ENCODE data around the gene GPR108. TPM values are rescaled to one million over a fixed set of nuclear protein-coding genes. Genes with fewer than 3 reads are reported as not detected.

Gene GPR108
- total and polyA plus RNA-seq, 4 donors = 21.2 to 56.6 (median 51.1) TPM

DNA sequence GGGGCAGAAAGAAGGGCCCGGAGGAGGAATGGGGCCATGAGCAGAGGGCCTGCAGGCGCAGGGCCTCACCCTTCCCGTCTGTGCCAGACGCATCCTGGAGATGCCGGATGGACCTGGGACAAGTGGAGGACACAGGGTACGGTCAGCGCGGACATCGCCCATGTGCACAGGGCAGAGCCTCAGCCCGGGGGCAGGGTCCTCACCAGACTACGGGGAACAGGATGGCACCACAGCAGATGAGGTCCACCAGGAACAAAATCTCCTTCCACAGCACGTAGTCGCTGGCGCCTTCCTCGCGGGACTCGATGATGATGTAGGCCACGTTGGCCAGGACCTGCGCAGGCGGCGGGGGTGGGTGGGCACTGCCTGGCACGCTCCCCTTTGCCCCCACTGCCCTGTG is 5.6 kb downstream of the GPR108 start:
- 90% methylated on average over 22 of the region's 22 CpGs for WGBS (ENCODE audit: insufficient coverage)
- no peak for DNase-seq (ENCODE audit: low read depth in 4 of 6, low spot score in 6 of 6)
- Histone ChIP-seq H3K27ac (ENCODE audit: low read depth, low read length) (no peak overlapping the region), H3K36me3 (ENCODE audit: control insufficient read depth, insufficient read depth, low read length) (peaks cover 49% of the 10 kb centered on the region), H3K27me3 (ENCODE audit: control insufficient read depth, insufficient read depth, low read length) (no peaks in the 10 kb centered on the region), H3K4me1 (ENCODE audit: control insufficient read depth, insufficient read depth, low read length) (peaks cover 19% of the 10 kb centered on the region), H3K9me3 (ENCODE audit: control insufficient read depth, insufficient read depth, low read length) (no peaks in the 10 kb centered on the region), H3K4me3 (ENCODE audit: low read depth, low read length) (no peak overlapping the region)

GRCh38 chr19:6730941-6731670 is 6.3 kb downstream of the GPR108 start:
- H3K4me3 ChIP-seq (ENCODE audit: low read depth, low read length) = no peak overlapping the region

DNA sequence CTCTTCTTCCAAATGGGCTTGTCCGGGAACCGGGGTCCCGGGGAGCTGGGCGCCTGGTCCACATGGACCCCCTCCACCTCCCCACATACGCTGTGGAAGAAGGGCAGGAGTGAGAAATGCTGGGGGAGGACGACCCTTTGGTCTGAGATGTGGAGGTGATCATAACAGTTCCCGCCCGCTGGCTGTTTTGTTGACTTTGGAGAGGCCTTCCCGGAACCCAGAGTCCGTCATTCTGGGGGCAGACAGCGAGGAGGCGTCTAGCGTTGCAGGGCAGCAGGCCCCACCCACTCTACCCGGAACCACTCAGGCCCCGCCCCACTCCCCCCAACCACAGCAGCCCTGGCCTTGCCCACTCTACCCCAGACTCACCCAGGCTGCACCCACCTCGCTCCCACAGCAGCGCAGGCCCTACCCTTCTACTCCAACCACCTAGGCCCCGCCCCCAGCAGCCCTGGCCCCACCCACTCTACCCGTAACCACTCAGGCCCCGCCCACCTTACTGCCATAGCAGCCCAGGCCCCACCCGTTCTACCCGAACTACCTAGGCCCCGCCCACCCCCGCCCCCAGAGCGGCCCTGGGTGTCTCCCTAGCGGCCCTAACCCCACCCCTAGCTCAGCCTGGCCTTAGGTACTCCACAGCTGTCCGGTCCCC is 7.1 kb downstream of the GPR108 start:
- DNase-seq (ENCODE audit: low read depth in 4 of 6, low spot score in 6 of 6) = peak in 1 of 6 donors; percentile 40
- Histone ChIP-seq H3K27me3 (ENCODE audit: control insufficient read depth, insufficient read depth, low read length) (no peaks in the 10 kb centered on the region), H3K4me1 (ENCODE audit: control insufficient read depth, insufficient read depth, low read length) (peaks cover 3% of the 10 kb centered on the region), H3K9me3 (ENCODE audit: control insufficient read depth, insufficient read depth, low read length) (no peaks in the 10 kb centered on the region), H3K27ac (ENCODE audit: low read depth, low read length) (no peak overlapping the region), H3K36me3 (ENCODE audit: control insufficient read depth, insufficient read depth, low read length) (peaks cover 46% of the 10 kb centered on the region), H3K4me3 (ENCODE audit: low read depth, low read length) (no peak overlapping the region)
- 54% methylated on average over 16 of the region's 27 CpGs for WGBS (ENCODE audit: insufficient coverage)

More at GRCh38 chr19:6730941-6731670, 6.3 kb downstream of the GPR108 start:
- H3K27me3 ChIP-seq (ENCODE audit: control insufficient read depth, insufficient read depth, low read length) = no peaks in the 10 kb centered on the region
- peaks cover 49% of the 10 kb centered on the region for H3K36me3 ChIP-seq (ENCODE audit: control insufficient read depth, insufficient read depth, low read length)
- H3K9me3 ChIP-seq (ENCODE audit: control insufficient read depth, insufficient read depth, low read length) = no peaks in the 10 kb centered on the region
- no peak overlapping the region for H3K27ac ChIP-seq (ENCODE audit: low read depth, low read length)
- DNase-seq (ENCODE audit: low read depth in 4 of 6, low spot score in 6 of 6) = no peak
- H3K4me1 ChIP-seq (ENCODE audit: control insufficient read depth, insufficient read depth, low read length) = peaks cover 12% of the 10 kb centered on the region
- WGBS (ENCODE audit: insufficient coverage) = 87% methylated on average over 28 of the region's 30 CpGs

DNA sequence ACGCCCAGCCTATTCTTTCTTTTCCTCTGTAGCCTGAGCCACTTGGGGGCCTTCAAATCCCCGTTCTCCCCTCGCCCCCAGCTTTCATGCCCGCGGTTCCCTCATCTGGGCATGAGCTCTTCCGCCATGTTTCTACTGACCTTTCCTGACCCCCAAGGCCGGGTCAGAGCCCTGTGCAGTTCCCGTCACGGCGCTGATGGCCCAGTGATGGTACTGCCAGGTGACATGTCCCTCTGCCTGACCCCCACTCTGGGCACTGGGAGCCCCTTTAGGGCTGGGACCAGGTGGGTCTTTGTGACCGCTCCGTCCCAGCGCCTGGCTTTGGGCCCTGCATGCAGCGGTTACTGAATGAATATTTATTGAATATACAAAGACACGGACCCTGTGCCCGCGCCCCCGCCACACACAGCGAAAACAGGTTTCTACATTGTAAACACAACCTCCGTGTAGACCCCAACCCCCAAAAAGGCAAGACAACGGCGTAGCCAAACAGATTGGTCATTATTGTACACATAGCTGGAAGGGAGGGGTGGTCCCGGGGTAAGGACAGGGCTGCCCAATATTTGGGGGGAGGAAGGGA is 7.7 kb downstream of the GPR108 start:
- H3K4me1 ChIP-seq (ENCODE audit: control insufficient read depth, insufficient read depth, low read length) = peaks cover 3% of the 10 kb centered on the region
- H3K36me3 ChIP-seq (ENCODE audit: control insufficient read depth, insufficient read depth, low read length) = peaks cover 46% of the 10 kb centered on the region
- no peaks in the 10 kb centered on the region for H3K9me3 ChIP-seq (ENCODE audit: control insufficient read depth, insufficient read depth, low read length)
- no peak overlapping the region for H3K27ac ChIP-seq (ENCODE audit: low read depth, low read length)
- no peak for DNase-seq (ENCODE audit: low read depth in 4 of 6, low spot score in 6 of 6)
- H3K4me3 ChIP-seq (ENCODE audit: low read depth, low read length) = no peak overlapping the region
- 89% methylated on average over 10 of the region's 23 CpGs for WGBS (ENCODE audit: insufficient coverage)
- H3K27me3 ChIP-seq (ENCODE audit: control insufficient read depth, insufficient read depth, low read length) = no peaks in the 10 kb centered on the region

DNA sequence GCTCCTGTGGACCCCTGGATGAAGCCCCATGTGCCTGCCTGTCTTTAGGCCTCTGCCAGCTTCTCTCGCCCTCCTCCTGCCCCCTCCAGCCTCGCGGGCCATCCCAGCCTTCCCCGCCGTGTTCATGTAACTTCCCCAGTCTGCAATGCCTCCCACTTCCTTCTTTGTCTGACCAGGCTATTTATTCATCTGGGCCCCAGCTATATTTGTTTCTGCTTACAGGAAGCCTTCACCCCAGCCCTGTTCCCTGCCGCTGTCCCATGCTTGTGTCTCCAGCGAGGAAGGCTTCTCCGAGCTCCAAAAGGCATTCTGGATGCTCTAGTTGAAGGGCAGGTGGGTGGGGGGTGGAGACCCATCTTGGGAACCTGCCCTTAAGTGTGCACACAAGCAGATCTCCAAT is 9.0 kb downstream of the GPR108 start:
- Histone ChIP-seq H3K4me3 (ENCODE audit: low read depth, low read length) (no peak overlapping the region), H3K36me3 (ENCODE audit: control insufficient read depth, insufficient read depth, low read length) (peaks cover 38% of the 10 kb centered on the region), H3K9me3 (ENCODE audit: control insufficient read depth, insufficient read depth, low read length) (no peaks in the 10 kb centered on the region), H3K27ac (ENCODE audit: low read depth, low read length) (no peak overlapping the region), H3K27me3 (ENCODE audit: control insufficient read depth, insufficient read depth, low read length) (no peaks in the 10 kb centered on the region), H3K4me1 (ENCODE audit: control insufficient read depth, insufficient read depth, low read length) (peaks cover 3% of the 10 kb centered on the region)
- no peak for DNase-seq (ENCODE audit: low read depth in 4 of 6, low spot score in 6 of 6)
- WGBS (ENCODE audit: insufficient coverage) = 48% methylated on average over 6 of the region's 8 CpGs

- peaks cover 12% of the 10 kb centered on the region for H3K36me3 ChIP-seq (ENCODE audit: control insufficient read depth, insufficient read depth, low read length)
- H3K4me1 ChIP-seq (ENCODE audit: control insufficient read depth, insufficient read depth, low read length) = peaks cover 3% of the 10 kb centered on the region
- no peak overlapping the region for H3K4me3 ChIP-seq (ENCODE audit: low read depth, low read length)
- H3K9me3 ChIP-seq (ENCODE audit: control insufficient read depth, insufficient read depth, low read length) = no peaks in the 10 kb centered on the region
- no peaks in the 10 kb centered on the region for H3K27me3 ChIP-seq (ENCODE audit: control insufficient read depth, insufficient read depth, low read length)
- H3K27ac ChIP-seq (ENCODE audit: low read depth, low read length) = no peak overlapping the region
- 79% methylated on average over 15 of the region's 16 CpGs for WGBS (ENCODE audit: insufficient coverage)
- no peak for DNase-seq (ENCODE audit: low read depth in 4 of 6, low spot score in 6 of 6)
Measured at GRCh38 chr19:6725513-6726231, 11.7 kb downstream of the GPR108 start.

GRCh38 chr19:6724631-6725492 is 12.5 kb downstream of the GPR108 start:
- DNase-seq (ENCODE audit: low read depth in 4 of 6, low spot score in 6 of 6) = no peak
- Histone ChIP-seq H3K9me3 (ENCODE audit: control insufficient read depth, insufficient read depth, low read length) (no peaks in the 10 kb centered on the region), H3K27me3 (ENCODE audit: control insufficient read depth, insufficient read depth, low read length) (no peaks in the 10 kb centered on the region), H3K27ac (ENCODE audit: low read depth, low read length) (no peak overlapping the region), H3K4me1 (ENCODE audit: control insufficient read depth, insufficient read depth, low read length) (peaks cover 3% of the 10 kb centered on the region), H3K4me3 (ENCODE audit: low read depth, low read length) (no peak overlapping the region), H3K36me3 (ENCODE audit: control insufficient read depth, insufficient read depth, low read length) (peaks cover 5% of the 10 kb centered on the region)
- 78% methylated on average over 13 of the region's 15 CpGs for WGBS (ENCODE audit: insufficient coverage)

DNA sequence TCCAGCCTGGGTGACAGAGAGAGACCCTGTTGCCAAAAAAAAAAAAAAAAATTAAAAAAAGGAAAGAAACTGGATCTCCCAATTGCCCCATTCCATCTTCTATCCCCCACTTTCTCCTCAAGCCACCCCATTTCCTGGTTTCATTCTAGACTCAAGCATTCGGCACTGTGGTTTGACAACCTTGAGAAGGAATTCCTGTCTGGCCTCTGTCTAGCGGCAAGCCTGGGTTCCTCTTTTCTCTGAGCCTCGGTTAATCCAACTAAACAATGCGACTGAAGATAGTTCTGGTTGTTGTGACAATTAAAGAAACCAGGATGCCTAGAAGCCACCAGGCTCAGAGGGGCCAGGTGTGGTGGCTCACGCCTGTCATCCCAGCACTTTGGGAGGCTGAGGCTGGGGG is 13.6 kb downstream of the GPR108 start:
- peaks cover 3% of the 10 kb centered on the region for H3K4me1 ChIP-seq (ENCODE audit: control insufficient read depth, insufficient read depth, low read length)
- H3K4me3 ChIP-seq (ENCODE audit: low read depth, low read length) = no peak overlapping the region
- no peak for DNase-seq (ENCODE audit: low read depth in 4 of 6, low spot score in 6 of 6)
- 84% methylated on average over 5 of the region's 5 CpGs for WGBS (ENCODE audit: insufficient coverage)
- H3K27me3 ChIP-seq (ENCODE audit: control insufficient read depth, insufficient read depth, low read length) = no peaks in the 10 kb centered on the region
- no peak overlapping the region for H3K27ac ChIP-seq (ENCODE audit: low read depth, low read length)
- H3K36me3 ChIP-seq (ENCODE audit: control insufficient read depth, insufficient read depth, low read length) = no peaks in the 10 kb centered on the region
- no peaks in the 10 kb centered on the region for H3K9me3 ChIP-seq (ENCODE audit: control insufficient read depth, insufficient read depth, low read length)

DNA sequence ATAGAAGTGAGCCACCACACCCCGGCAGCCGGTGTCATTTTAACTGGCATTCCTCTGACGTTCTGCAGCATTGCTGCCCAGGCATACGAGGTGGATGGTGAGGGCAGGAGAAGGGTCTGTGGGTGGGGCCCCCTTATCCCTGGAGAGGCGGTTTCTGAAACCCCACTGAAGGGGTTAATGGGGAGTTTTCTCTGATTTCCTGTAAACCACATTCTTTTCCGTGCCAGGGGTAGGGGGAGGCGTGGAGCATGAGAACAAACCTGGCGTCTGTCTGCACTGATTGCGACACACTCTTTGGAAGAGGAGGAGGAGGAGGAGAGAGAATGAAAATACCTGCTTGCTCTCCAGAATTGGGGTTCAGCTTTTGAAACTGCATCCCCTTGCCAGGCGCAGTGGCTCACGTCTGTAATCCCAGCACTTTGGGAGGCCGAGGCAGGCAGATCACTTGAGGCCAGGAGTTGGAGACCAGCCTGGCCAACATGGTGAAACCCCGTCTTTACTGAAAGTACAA is 14.2 kb downstream of the GPR108 start:
- 41% methylated on average over 9 of the region's 13 CpGs for WGBS (ENCODE audit: insufficient coverage)
- Histone ChIP-seq H3K27me3 (ENCODE audit: control insufficient read depth, insufficient read depth, low read length) (no peaks in the 10 kb centered on the region), H3K4me1 (ENCODE audit: control insufficient read depth, insufficient read depth, low read length) (peaks cover 2% of the 10 kb centered on the region), H3K9me3 (ENCODE audit: control insufficient read depth, insufficient read depth, low read length) (no peaks in the 10 kb centered on the region), H3K27ac (ENCODE audit: low read depth, low read length) (no peak overlapping the region), H3K36me3 (ENCODE audit: control insufficient read depth, insufficient read depth, low read length) (no peaks in the 10 kb centered on the region), H3K4me3 (ENCODE audit: low read depth, low read length) (no peak overlapping the region)
- DNase-seq (ENCODE audit: low read depth in 4 of 6, low spot score in 6 of 6) = no peak
